D721Med (cell line): ENCODE results near the gene SPATA33.

ENCODE experiments used
- DNase-seq: peaks from one replicate; pipeline ENCODE4 v3.0.0; 2011; ENCODE audit warnings: low spot score; ENCODE audit not compliant: insufficient read length
- FAIRE-seq: peaks from 2 replicates; lab custom pipeline; 2011; peaks lifted over from hg19 to GRCh38; lab: Jason Lieb, UNC
- CTCF ChIP-seq: IDR thresholded peaks from 2 replicates; pipeline ENCODE4 v1.5.1; 2012; ENCODE audit warnings: mild to moderate bottlenecking, control low read depth; ENCODE audit not compliant: insufficient read depth; ENCODE audit errors: missing control alignments

SPATA33 gene

GRCh38 chr16:89657442-89658220 lies at the start of gene SPATA33, which contains the start of gene CHMP1A:
Gene SPATA33, plus strand, starts transcription at chr16:89657836. Its CDS starts 76 bp downstream, at chr16:89657912.
Gene CHMP1A, minus strand, starts transcription at chr16:89657708. Its CDS starts 120 bp downstream, at chr16:89657588.
- peak; percentile 68 for DNase-seq
- FAIRE-seq = no peak
- TF ChIP-seq CTCF = no peak

GRCh38 chr16:89607937-89608740 lies 49.5 kb upstream of the SPATA33 start:
- no peak for FAIRE-seq

GRCh38 chr16:89610108-89610453 lies 47.6 kb upstream of the SPATA33 start:
- FAIRE-seq (no peak), DNase-seq (no peak)
- no peak for TF ChIP-seq CTCF

More at GRCh38 chr16:89607937-89608740, 49.5 kb upstream of the SPATA33 start:
- no peak for DNase-seq
- no peak for TF ChIP-seq CTCF

GRCh38 chr16:89612415-89613166 lies 45.0 kb upstream of the SPATA33 start:
- TF ChIP-seq CTCF = no peak
- FAIRE-seq (no peak), DNase-seq (no peak)

GRCh38 chr16:89613231-89613953 lies 44.2 kb upstream of the SPATA33 start, which contains the start of gene DPEP1:
Gene DPEP1, plus strand, starts transcription at chr16:89613642. Its CDS starts 16,769 bp downstream, at chr16:89630411.
- TF ChIP-seq CTCF = no peak
- DNase-seq = no peak
- no peak for FAIRE-seq

GRCh38 chr16:89613954-89614459 lies 43.6 kb upstream of the SPATA33 start:
- DNase-seq (no peak), FAIRE-seq (no peak)
- TF ChIP-seq CTCF = no peak
